LNCAP (cell line): ENCODE results near the gene BAG1.

Experiments
- CTCF ChIP-seq: fragments of 450-650 bp; IDR thresholded peaks from 2 replicates; pipeline ENCODE4 v1.5.1; 2017; ENCODE audit warnings: mild to moderate bottlenecking

BAG1 gene

GRCh38 chr9:33229359-33230114, 35.0 kb downstream of the BAG1 start:
- TF ChIP-seq CTCF, result peak; percentile 61

DNA sequence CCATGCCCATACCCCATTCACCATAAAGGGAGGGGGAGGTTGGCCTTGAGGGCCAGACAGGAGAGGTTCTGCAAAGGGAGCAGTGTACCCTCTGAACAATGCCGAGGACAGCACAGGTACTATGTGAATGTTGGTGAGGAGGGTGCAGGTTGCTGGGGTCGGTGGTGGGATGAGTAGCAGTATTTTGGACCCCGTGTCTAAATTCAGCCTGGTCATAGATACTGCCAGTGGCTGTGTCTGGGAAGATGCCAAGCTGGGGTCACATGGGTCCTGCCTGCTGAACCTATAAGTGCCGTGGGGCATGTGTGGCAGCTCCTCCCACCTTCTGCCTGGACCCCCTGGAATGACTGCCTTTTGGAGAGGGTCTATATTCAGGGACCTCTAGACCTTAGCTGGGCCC, 35.9 kb downstream of the BAG1 start:
- no peak for TF ChIP-seq CTCF

DNA sequence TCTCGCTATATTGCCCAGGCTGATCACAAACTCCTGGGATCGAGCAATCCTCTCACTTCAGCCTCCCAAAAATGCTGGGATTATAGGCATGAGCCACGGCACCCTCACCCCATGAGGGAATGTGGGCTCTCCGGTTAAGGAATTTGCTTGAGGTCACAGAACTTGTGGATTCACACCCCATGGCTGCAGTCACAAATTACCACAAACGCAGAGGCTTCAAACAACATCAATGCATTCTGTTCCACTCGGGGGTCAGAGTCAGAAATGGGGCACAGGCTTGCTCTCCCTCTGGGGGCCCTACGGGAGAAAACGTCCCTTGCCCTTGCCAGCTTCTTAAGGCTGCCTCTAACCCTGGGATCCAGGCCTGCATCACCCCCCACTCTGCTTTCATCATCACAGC, 36.8 kb downstream of the BAG1 start:
- TF ChIP-seq CTCF, result no peak

- TF ChIP-seq CTCF, result no peak
These were observed 37.5 kb downstream of the BAG1 start for GRCh38 chr9:33227008-33227398.

DNA sequence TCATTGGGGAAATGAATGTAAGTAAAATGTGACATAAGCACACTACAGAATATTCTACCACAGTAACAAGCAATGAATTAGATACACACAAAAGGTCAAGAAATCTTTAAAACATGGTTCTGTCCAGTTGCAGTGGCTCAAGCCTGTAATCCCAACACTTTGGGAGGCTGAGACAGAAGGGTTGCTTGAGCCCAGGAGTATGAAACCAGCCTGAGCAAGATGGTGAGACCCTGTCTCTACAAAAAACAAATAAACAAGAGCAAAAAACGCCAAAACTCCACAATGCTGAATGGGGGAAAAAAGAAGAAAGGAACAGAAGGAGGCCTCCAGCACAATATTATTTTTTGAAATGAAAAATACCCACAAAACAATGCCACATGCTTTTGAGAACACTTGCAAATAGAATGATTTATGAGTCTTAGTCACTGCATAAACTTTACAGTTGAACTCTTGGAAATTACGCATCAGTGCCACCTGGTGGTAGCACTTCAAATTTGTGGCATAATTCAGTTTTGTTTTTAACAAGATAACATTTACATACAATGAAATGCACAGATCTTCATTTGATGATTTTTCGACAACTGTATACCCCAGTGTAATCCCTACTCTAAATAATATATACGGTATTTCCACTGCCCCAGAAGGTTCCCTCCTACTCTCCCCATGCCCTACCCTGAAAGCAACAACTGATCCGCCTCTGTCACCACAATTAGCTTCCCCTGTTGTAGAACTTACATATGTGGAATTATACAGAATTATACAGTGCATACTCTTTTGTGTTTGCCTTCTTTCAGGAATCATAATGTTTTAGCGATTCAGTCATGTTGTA, 39.0 kb downstream of the BAG1 start:
- TF ChIP-seq CTCF, result peak; percentile 69

- no peak for TF ChIP-seq CTCF
These were observed 40.8 kb downstream of the BAG1 start for GRCh38 chr9:33223696-33224095.

GRCh38 chr9:33222031-33222430, 42.5 kb downstream of the BAG1 start:
- TF ChIP-seq CTCF, result no peak
